Stimulated activated CD4-positive, alpha-beta T cell treated with anti-CD3 and anti-CD28 coated beads, TNF-alpha, amount 100 ng/mL, for 4 hours (primary cell): ENCODE results near the gene RUFY4.
"Not testable (repeated sequence)": the region's sequence is repeated elsewhere in the genome, so short reads cannot be mapped to it uniquely, and the experiment has no call there.

Experiments
- DNase-seq, 3 experiments: peaks; one replicate each; pipeline ENCODE4 v3.0.0-alpha.2; 2020; ENCODE audit warnings: low read depth in 3 of 3

The RUFY4 gene

DNA sequence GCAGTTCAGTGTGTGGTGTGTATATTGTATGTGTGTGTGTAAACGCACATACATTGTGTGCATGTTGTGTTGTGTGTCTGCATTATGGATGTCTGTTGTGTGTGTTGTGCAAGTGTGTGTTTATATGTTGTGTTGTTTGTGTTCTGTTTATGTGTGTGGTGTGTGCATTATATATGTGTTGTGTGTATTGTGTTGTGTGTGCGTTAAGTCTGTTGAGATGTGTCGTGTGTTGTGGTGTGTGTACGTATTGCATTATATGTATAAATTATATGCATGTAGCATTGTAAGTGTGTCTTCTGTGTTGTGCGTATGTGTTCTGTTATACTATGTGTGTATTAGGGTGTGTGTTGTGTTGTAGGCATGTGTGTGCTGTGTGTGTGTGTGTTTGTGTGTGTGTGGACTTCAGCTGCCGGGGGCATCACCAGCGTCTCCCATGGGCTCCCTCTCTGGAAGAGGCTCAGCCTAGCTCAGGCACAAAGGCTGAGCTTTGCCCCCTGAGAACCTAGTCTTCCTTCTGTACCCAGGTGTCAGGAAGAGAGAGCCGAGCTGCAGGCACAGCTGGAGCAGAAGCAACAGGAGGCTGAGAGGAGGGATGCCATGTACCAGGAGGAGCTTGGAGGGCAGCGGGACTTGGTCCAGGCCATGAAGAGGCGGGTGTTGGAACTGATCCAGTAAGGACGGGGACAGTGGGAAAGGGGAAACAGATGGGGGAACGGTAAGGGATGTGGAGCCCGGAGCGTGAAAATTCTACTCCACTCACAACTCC is 13.7 kb downstream of the RUFY4 start:
- DNase-seq = no peak

DNA sequence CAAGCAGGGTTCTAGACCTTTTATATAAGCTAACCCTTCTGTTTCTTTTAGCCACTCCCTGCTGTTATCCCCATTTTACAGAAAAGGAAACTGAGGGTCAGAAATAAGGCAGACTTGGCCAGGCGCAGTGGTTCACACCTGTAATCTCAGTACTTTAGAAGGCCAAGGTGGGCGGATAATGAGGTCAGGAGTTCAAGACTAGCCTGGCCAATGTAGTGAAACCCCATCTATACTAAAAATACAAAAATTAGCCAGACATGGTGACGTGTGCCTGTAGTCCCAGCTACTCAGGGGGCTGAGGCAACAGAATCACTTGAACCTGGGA is 14.3 kb downstream of the RUFY4 start:
- DNase-seq = no peak

DNA sequence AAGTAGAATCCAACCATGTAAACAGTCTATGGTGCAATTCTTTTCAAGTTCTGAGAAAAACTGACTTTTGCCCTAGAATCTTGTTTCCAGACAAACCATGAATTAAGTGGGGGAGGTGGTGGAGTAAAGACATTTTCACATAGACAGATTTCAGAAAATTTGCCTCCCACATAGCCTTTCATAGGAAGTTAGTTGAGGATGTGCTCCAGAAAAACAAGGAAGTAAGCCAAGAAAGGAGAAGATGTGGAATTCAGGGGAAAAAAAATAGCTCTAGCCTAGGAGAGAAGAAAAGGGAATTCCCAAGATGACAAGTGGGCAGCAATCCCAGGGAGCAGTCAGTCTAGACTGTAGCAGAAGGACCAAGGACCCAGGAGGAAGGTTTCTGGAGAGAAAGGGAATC is 17.4 kb downstream of the RUFY4 start:
- DNase-seq = no peak

DNA sequence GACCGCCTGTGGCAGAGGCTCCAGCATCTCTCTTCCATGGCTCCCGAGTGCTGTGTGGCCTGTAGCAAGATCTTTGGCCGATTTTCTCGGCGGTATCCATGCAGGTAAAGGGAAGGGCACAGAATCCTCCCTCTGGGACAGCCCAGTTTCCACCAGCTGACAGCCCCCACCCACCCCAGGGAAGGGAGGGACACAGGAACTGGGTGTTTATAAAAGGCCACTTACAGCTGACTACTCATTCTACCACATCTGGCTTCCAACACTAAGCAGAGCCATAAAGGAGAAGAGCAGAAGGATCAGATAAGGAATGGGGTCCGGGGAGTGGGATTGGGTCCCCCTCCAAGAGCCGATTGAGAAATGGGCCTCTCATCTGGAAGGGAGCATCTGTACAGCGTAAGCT is 20.2 kb downstream of the RUFY4 start:
- DNase-seq = no peak

DNA sequence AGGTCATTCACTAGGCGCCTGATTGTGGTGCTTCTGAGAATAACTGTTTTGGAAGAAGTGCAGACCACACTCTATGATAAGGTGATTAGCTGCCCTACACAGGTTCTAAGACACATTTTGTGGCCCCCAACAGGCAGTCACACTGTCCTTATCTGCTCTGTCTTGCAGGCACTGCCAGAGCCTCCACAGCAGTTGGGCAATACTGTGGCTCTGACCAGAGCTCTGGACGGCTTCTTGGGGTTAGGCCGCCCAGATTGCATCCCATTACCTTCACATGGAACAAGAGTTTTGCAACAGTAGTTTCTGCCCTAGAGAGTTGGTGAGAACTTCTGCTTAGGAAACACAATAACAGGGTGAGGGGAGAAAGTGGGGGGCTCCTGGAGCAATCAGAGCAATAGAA is 22.7 kb downstream of the RUFY4 start:
- no peak for DNase-seq

DNA sequence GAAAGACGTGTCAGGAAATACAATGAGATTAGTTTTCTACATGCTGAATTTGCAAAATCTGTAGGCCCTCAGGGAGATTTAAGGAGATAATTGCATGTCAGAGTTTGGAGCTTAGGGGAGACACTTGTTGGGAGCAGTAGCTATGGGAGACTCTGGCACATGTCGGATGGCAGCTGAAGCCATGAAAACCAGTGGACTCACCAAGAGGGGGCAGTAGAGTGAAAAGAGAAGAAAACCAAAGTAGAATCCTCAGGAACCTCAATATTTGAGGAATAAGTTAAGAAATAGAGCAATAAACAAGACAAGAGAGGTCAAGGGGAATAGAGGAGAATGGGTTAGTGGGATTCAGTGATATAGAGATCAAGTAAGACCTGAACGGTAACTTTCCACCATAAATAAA is 24.8 kb downstream of the RUFY4 start:
- no peak for DNase-seq

DNA sequence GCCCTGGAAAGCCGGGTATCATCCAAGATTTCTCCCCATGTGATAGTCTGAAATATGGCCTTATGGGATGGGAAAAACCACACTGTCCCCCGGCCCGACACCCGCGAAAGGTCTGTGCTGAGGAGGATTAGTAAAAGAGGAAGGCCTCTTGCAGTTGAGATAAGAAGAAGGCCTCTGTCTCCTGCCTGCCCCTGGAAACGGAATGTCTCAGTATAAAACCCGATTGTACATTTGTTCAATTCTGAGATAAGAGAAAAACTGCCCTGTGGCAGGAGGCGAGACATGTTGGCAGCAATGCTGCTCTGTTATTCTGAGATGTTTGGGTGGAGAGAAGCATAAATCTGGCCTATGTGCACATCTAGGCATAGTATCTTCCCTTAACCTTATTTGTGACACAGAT is 26.8 kb downstream of the RUFY4 start:
- DNase-seq = no peak

DNA sequence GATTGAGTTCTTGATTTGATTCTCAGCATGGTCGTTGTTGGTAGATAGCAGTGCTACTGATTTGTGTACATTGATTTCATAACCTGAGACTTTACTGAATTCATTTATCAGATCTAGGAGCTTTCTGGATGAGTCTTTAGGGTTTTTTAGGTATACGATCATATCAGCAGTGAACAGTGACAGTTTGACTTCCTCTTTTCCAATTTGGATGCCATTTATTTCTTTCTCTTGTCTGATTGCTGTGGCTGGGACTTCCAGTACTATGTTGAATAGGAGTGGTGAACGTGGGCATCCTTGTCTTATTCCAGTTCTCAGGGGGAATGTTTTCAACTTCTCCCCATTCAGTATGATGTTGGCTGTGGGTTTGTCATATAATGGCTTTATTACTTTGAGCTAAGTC is 28.9 kb downstream of the RUFY4 start:
- no peak for DNase-seq

DNA sequence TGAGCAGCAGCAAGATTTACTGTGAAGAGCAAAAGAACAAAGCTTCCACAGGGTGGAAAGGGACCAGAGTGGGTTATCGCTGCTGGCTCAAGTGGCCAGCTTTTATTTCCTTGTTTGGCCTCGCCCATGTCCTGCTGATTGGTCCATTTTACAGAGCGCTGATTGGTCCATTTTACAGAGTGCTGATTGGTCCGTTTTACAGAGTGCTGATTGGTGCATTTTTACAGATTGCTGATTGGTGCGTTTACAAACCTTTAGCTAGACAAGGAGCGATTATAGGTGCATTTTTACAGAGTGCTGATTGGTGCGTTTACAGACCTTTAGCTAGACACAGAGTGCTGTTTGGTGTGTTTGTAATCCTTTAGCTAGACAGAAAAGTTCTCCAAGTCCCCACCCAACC is 39.8 kb downstream of the RUFY4 start:
- DNase-seq = not testable (repeated sequence)

DNA sequence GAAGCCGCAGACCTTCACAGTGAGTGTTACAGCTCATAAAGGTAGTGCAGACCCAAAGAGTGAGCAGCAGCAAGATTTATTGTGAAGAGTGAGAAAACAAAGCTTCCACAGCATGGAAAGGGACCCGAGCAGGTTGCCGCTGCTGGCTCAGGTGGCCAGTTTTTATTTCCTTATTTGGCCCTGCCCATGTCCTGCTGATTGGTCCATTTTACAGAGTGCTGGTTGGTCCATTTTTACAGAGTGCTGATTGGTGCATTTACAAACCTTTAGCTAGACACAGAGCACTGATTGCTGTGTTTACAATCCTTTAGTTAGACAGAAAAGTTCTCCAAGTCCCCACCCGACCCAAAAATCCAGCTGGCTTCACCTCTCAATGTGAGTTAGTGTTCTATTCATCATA is 52.7 kb downstream of the RUFY4 start:
- DNase-seq = not testable (repeated sequence)

DNA sequence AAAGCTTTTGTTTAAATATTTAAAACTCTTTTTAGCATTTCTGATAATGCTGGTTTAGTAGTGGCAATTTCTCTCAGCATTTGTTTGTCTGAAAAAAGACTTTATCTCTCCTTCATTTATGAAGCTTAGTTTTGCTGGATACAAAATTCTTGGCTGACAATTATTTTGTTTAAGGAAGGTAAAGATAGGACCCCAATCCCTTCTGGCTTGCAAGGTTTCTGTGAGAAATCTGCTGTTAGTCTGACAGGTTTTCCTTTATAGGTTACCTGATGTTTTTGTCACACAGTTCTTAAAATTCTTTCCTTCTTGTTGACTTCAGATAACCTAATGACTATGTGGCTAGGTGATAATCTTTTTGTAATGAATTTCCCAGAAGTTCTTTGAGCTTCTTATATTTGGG is 53.2 kb downstream of the RUFY4 start:
- not testable (repeated sequence) for DNase-seq

DNA sequence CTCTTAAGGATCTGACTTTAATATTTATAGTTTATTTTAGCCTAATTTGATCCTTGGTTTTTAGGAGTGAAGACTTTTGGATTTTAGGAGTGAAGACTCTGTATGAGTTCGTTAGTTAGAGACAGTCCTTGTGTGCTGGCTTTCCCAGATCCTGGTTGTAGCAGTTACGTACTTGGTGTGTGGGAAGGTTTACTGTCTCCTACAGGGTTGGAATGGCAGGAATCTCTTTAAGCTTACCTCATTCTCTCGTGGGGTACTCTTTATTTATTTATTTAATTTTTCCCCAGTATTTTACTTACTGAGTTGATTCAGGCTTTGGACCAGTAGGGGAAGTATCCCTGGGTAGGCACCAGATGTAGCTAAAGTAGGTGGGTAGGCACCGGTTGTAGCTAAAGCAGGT is 54.9 kb downstream of the RUFY4 start:
- DNase-seq = no peak

DNA sequence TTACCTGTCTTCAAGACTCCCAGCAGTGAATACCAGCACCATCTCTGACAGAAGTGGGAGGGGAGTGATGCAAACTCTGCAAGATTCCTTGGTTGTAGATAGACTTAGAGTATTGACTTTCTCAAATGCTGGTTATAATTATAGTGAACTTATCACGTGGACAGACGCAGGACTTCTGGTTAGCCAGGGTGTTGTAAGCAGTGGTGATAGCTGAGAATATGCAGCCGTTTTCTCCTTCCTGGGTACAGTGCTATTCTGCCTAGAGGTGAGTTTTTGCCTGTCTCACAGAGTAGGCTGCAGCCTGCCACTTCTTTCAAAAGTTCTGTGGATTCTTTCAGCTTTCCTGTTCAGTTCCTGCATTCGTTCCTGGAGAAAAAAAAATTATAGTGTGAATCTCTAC is 56.0 kb downstream of the RUFY4 start:
- no peak for DNase-seq

DNA sequence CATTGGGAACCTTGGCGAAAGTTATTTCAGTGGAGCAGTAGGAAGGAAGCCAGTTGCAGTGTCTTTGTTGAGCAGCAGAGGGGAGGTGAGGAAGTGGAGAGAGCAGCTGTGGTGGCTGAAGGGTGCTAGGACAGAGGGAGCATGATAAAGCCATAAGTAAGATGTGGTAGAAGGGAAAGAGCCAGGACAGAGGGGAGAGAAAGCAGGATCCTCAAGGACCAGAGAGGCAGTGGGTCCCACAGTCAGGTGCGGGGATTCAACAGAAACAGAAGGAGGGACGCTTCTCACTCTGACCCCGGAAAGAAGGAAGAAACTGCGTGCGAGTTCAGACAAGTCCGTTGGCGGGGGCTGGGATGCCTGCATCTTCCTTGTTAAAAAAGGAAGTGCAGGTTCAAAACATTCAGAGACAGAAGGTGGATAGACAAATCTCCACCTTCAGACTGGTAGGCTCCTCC is 56.6 kb downstream of the RUFY4 start, which contains the start of gene CXCR2:
Gene CXCR2 (plus strand): TSS at position 403 of the 455 bp plus-strand sequence. CDS start 8,774 bp downstream, outside the sequence.
- no peak for DNase-seq

DNA sequence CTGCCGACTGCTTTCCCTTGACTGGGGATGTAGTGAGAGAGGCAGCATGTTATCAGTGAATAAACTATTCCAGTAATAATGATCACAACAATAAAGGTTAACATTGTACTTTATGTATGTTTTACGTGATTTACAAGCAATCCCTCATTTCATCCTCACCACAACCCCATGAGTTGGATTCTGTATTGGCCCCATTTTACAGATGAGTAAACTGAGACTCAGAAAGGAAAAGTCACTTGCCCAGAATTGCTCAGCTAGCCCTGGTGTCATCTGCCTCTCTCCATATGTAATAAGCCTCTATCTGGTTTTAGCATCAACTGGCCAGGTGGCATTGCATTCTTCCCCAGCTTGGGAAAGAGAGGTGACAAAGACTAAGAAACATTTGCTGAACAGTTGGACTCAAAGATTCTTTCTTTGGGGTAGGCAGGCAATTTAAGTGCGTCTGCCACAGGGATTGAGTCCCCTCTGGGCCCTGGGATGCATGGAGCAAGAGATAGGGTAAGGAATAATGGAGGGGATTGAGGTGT is 58.9 kb downstream of the RUFY4 start:
- DNase-seq = no peak

DNA sequence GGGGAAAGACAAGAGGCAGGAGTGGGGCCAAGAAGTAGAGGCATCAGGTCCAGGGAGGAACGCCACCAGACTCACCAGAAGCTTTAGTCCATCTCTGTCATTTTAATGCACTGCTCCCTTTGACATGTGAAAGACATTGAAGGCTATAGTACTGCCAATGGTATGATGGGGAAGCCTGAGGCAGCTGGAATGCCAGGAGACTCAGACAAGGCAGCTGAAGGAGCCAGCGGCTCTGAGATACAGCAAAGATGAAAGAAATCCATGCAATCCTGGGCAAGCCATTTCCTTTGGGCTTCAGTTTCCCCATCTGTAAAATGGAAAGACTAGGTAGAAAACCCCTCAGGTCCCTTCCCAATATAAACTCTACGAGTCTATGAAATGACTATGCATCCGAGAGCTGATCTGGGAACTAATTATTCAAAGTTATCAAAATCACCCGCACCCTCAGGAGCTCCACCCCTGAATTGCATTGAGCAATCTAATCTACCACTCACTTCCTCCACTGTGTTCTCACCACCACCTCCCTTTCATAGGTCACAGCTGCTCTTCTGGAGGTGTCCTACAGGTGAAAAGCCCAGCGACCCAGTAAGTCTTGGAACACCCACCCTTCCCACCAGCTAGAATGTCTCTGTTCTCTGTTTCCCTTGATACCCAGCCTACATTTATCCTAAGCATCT is 59.9 kb downstream of the RUFY4 start:
- DNase-seq = no peak

DNA sequence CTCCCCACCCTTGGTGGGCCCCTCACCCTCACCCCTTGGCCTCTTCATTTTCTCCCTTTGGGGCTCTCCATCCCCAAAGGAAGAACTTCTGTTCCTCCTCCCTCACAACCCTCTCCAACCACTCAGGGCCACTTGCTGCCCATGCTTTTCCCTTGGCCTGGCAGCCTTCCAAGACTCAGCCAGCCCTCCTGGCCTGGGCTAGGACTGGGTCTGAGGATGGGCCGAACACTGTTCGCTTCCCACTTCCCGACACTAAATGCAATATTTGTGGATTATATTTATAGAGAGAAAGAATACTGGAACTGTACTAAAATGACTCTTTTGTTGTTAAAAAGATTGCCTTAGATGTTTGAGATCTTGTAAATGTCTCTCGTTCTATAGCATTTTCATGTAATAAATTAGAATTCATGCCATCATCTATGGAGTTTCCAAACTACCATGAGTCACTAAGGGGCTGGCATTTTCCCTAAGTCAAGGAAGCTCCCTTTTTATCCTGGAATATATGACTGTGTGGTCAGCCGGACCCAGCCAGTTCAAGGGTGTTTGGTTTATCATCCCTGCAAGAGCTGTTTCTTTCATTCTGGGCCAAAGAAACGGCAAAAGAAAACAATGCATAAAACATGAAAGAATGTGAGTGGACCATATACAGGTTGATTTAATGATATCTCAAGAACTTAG is 60.5 kb downstream of the RUFY4 start:
- no peak for DNase-seq

DNA sequence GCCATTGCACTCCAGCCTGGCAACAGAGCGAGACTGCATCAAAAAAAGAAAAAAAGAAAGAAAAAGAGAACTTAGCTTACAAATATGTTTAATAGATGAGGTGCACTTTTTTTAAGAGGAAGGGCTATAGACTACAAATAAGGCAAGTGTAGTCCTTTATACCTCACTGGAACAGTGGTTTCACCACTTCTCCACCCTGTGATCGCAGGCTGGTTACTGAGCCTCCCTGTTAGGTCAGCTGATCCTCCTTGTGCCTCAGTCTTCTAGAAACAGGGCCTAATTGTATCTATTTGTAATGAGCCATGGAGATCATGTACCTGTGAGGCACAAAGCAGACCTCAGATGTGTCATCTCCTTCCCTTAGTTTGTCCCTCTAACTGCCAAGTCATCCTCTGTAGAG is 61.3 kb downstream of the RUFY4 start:
- DNase-seq = no peak

DNA sequence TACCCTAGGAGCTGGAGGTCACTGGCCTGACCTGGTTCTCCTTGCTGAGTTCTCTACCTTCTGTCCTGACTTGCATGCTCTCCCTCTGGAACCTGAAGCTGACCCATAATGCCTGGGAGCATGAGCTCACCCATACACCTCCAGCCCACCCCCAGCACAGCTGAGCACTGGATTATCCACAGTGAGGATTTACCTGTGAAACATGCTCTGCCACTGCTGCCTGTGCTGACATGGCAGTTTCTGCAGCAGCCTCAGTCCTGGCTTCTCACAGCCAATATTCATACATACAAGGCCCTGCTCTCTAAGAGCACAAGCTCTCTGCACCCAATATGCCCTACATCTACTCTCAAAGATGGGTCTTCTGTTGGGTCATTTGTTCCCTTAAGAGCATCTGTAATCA is 61.8 kb downstream of the RUFY4 start:
- no peak for DNase-seq

DNA sequence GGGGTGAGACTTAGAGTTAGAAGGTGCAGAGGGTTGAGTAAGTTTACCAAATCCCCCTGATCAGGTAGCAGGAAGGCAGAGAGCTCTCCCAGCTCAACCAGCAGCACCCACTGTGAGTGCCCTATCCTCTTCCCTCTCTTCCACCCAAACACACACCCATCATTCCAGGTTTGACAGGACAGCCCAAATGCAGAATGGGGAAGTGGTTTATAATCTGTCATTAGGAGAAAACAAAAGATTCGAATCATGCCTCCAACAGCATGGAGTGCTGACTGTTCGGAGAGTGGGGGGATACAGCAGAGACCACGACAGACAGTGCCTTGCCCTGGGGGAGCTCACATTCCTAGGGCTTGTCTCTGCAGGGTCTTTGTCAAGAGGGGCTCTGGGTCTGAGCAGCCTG is 68.5 kb downstream of the RUFY4 start:
- no peak for DNase-seq

DNA sequence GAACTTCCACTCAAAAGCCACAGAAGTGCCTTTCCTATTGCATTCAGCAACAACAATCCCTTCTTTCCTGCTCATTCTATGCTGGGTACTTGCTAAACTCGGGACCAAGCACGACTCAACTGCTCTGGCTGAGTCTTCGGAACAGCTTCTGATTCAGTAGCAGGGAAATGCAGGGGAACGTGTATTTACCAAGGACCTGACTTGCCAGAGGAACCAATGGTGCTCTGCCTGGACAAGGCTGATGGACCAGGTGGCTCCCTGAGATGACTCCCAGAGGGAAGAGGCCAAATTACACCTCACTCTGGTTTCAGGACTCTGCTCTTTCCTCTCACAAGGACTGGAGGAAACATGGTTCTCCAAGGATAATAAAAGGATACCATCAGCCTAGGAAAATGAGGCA is 69.0 kb downstream of the RUFY4 start:
- no peak for DNase-seq
